Keratinocyte (primary cell): Measurements from ENCODE around the gene CTNNA2. TPM values are rescaled to one million over a fixed set of nuclear protein-coding genes. Genes with fewer than 3 reads are reported as not detected.

Source experiments
- DNase-seq: peaks from one replicate; pipeline ENCODE4 v3.0.0-alpha.2; 2011; ENCODE audit warnings: low read depth, missing footprints, low spot score
- FAIRE-seq: peaks from 2 replicates; lab custom pipeline; 2011; peaks lifted over from hg19 to GRCh38; lab: Jason Lieb, UNC
- H2AFZ ChIP-seq: 2 replicates; pipeline ENCODE4 v1.6.0; 2012; ENCODE audit warnings: low read length, control low read depth, inconsistent platforms; ENCODE audit not compliant: control insufficient read depth
- H3K27ac ChIP-seq: 2 replicates; pipeline ENCODE4 v1.5.1; 2011; ENCODE audit warnings: low read length; ENCODE audit not compliant: control insufficient read depth, insufficient read depth
- H3K27me3 ChIP-seq: 3 replicates; pipeline ENCODE4 v1.6.0; 2011; ENCODE audit warnings: low read length; ENCODE audit not compliant: control insufficient read depth, insufficient read depth; ENCODE audit errors: extremely low read depth
- H3K36me3 ChIP-seq, 2 experiments: 2 replicates in 1 of 2; 3 replicates in 1 of 2; pipeline ENCODE4 v1.5.1; 2011; ENCODE audit warnings: low read length in 2 of 2, mild to moderate bottlenecking in 1 of 2; ENCODE audit not compliant: control insufficient read depth in 2 of 2, insufficient read depth in 2 of 2; ENCODE audit errors: extremely low read depth in 1 of 2
- H3K4me1 ChIP-seq: 3 replicates; pipeline ENCODE4 v1.5.1; 2011; ENCODE audit warnings: low read length; ENCODE audit not compliant: control insufficient read depth, insufficient read depth; ENCODE audit errors: extremely low read depth
- H3K4me2 ChIP-seq: 3 replicates; pipeline ENCODE4 v1.6.0; 2011; ENCODE audit warnings: low read depth, low read length; ENCODE audit not compliant: control insufficient read depth, insufficient read depth; ENCODE audit errors: extremely low read depth
- H3K4me3 ChIP-seq, 3 experiments: fragments of 200-600 bp in 1 of 3; sonication (generic) in 1 of 3; 2 replicates in 2 of 3; 3 replicates in 1 of 3; pipeline ENCODE4 v1.5.1; 2011 to 2016; ENCODE audit warnings: low read length in 3 of 3, mild to moderate bottlenecking in 3 of 3, control low read depth in 2 of 3, inconsistent platforms in 1 of 3, low read depth in 1 of 3, mixed read lengths in 1 of 3, mixed run types in 1 of 3, moderate library complexity in 1 of 3; ENCODE audit not compliant: control insufficient read depth in 2 of 3, insufficient read depth in 2 of 3; ENCODE audit errors: extremely low read depth in 1 of 3
- H3K79me2 ChIP-seq: 2 replicates; pipeline ENCODE4 v1.6.0; 2012; ENCODE audit warnings: low read length; ENCODE audit not compliant: control insufficient read depth, insufficient read depth
- H3K9ac ChIP-seq: 3 replicates; pipeline ENCODE4 v1.6.0; 2011; ENCODE audit warnings: low read length; ENCODE audit not compliant: control insufficient read depth, insufficient read depth; ENCODE audit errors: extremely low read depth
- H3K9me1 ChIP-seq: 3 replicates; pipeline ENCODE4 v1.6.0; 2011; ENCODE audit warnings: low read length; ENCODE audit not compliant: control insufficient read depth, insufficient read depth; ENCODE audit errors: extremely low read depth
- H3K9me3 ChIP-seq: 2 replicates; pipeline ENCODE4 v1.5.1; 2012; ENCODE audit warnings: low read depth, low read length; ENCODE audit not compliant: control insufficient read depth
- H4K20me1 ChIP-seq: 3 replicates; pipeline ENCODE4 v1.6.0; 2011; ENCODE audit warnings: low read length; ENCODE audit not compliant: control insufficient read depth, insufficient read depth; ENCODE audit errors: extremely low read depth
- EZH2 ChIP-seq: IDR thresholded peaks from one replicate; pipeline ENCODE4 v1.6.1; 2012; ENCODE audit warnings: inconsistent platforms, mild to moderate bottlenecking, low read length, moderate library complexity
- dilution Hi-C: fragments of 300-500 bp; cut with MboI; formaldehyde crosslinking; loops from one replicate; pipeline ENCODE4 v1.7.0; 2020; ENCODE audit warnings: low sequenced_read_pairs; ENCODE audit not compliant: extremely low pct_ligation_motif_present
- polyA plus RNA-seq, 5 experiments: library from polyadenylated mRNA; depleted of rRNA in 3 of 5; stranded (reverse) in 3 of 5; stranded (forward) in 1 of 5; unstranded in 1 of 5; fragments of >200 nt; gene quantifications; 1 replicate in 1 of 5; 2 replicates in 3 of 5; 3 replicates in 1 of 5; pipeline versions ENCODE4 v1.2.1 to v1.2.3, GENCODE V29; 2011 to 2012; ENCODE audit warnings: missing spikeins in 2 of 5, low read depth in 1 of 5, low replicate concordance in 1 of 5
- TF ChIP-seq, protein P1 (sequence below), 3 experiments: IDR thresholded peaks in 1 of 3; conservative IDR thresholded peaks in 1 of 3; optimal IDR thresholded peaks in 1 of 3; 2 replicates in 2 of 3; 3 replicates in 1 of 3; pipeline versions ENCODE3 to v1.5.1; 2011; ENCODE audit warnings: low read length in 3 of 3, mild to moderate bottlenecking in 3 of 3, moderate library complexity in 2 of 3, control low read depth in 1 of 3, inconsistent platforms in 1 of 3; ENCODE audit not compliant: insufficient read depth in 2 of 3; ENCODE audit errors: extremely low read depth in 1 of 3

CTNNA2 gene
- polyA plus RNA-seq, 1 donor (not counting 4 experiments of a cell fraction or from before 2014, with no cell fraction given) = not detected

DNA sequence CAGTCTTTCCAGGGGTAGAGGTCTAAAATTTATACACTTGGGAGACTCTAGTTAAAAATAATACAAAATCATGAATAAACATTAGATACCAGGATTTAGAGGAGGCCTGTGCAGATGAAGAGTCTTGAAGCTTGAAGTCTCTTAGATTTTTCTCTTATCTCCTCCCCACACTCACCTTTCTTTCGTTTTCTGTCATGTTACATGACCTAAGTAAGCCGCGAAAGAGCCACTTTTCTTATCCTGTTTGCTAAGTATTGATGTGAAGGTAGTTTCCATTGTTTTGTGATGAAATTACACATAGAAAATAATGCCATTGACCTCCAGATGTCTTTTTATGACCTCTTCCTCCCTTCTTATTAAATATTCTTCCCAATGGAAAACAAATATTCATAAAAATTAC, 423.9 kb downstream of the CTNNA2 start:
- Histone ChIP-seq H2AFZ (no peak overlapping the region), H3K9ac (no peak overlapping the region), H3K79me2 (no peaks in the 10 kb centered on the region), H3K9me3 (no peaks in the 10 kb centered on the region), H3K27ac (no peak overlapping the region), H3K36me3 (no peaks in the 10 kb centered on the region), H3K4me2 (no peak overlapping the region), H3K4me1 (no peaks in the 10 kb centered on the region), H3K27me3 (no peaks in the 10 kb centered on the region), H4K20me1 (no peaks in the 10 kb centered on the region), H3K4me3 (no peak overlapping the region), H3K9me1 (no peaks in the 10 kb centered on the region)
- TF ChIP-seq, protein P1, sequence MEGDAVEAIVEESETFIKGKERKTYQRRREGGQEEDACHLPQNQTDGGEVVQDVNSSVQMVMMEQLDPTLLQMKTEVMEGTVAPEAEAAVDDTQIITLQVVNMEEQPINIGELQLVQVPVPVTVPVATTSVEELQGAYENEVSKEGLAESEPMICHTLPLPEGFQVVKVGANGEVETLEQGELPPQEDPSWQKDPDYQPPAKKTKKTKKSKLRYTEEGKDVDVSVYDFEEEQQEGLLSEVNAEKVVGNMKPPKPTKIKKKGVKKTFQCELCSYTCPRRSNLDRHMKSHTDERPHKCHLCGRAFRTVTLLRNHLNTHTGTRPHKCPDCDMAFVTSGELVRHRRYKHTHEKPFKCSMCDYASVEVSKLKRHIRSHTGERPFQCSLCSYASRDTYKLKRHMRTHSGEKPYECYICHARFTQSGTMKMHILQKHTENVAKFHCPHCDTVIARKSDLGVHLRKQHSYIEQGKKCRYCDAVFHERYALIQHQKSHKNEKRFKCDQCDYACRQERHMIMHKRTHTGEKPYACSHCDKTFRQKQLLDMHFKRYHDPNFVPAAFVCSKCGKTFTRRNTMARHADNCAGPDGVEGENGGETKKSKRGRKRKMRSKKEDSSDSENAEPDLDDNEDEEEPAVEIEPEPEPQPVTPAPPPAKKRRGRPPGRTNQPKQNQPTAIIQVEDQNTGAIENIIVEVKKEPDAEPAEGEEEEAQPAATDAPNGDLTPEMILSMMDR (optimal IDR thresholded peaks at IDR 0.05 in 1 of 3, IDR thresholded peaks at IDR 0.05 in 1 of 3, conservative IDR thresholded peaks at IDR 0.05 in 1 of 3; ENCODE audit: extremely low read depth in 1 of 3, insufficient read depth in 2 of 3, low read length in 3 of 3) = no peak
- TF ChIP-seq EZH2 = no peak
- DNase-seq = no peak
- no peak for FAIRE-seq
- dilution Hi-C loops = no loop called here

DNA sequence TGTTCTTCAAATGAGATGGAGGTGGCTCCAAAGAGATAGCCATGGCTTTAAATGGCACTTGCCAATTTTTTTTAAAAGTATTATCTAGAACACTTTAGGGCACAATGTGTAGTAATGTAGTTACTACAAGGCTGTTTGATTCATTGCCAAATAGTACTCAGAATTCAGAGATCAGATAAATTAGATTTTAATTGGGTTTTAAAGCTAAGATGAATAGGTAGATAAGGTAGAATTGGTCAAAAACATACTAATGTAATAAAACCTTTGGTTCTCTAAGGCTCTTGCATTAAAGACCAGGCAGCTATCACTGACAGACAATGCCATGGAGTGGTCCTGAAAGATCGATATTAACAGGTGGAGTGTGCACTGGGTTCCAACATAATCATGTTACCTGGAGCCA, 425.8 kb downstream of the CTNNA2 start:
- TF ChIP-seq EZH2 = no peak
- TF ChIP-seq, protein P1 (optimal IDR thresholded peaks at IDR 0.05 in 1 of 3, IDR thresholded peaks at IDR 0.05 in 1 of 3, conservative IDR thresholded peaks at IDR 0.05 in 1 of 3; ENCODE audit: extremely low read depth in 1 of 3, insufficient read depth in 2 of 3, low read length in 3 of 3) = no peak
- H3K4me3 ChIP-seq = no peak overlapping the region
- H3K9me1 ChIP-seq = no peaks in the 10 kb centered on the region
- H2AFZ ChIP-seq = no peak overlapping the region
- no peaks in the 10 kb centered on the region for H3K79me2 ChIP-seq
- H3K27ac ChIP-seq = no peak overlapping the region
- H3K9ac ChIP-seq = no peak overlapping the region
- no peaks in the 10 kb centered on the region for H3K27me3 ChIP-seq
- H3K4me1 ChIP-seq = no peaks in the 10 kb centered on the region
- H3K36me3 ChIP-seq = no peaks in the 10 kb centered on the region
- H3K9me3 ChIP-seq = no peaks in the 10 kb centered on the region
- FAIRE-seq (no peak), DNase-seq (no peak)
- H3K4me2 ChIP-seq = no peak overlapping the region
- dilution Hi-C loops = no loop called here
- H4K20me1 ChIP-seq = no peaks in the 10 kb centered on the region
